C4-2B (cell line): ENCODE data around the gene R3HDM2.

Source experiments
- ZFX ChIP-seq: fragments of 450-650 bp; IDR thresholded peaks from 2 replicates; pipeline ENCODE4 v1.6.1; 2017
- TF ChIP-seq, protein P1 (sequence below): fragments of 450-650 bp; conservative IDR thresholded peaks from 2 replicates; pipeline ENCODE4 v1.5.1; 2017; ENCODE audit warnings: mild to moderate bottlenecking

DNA sequence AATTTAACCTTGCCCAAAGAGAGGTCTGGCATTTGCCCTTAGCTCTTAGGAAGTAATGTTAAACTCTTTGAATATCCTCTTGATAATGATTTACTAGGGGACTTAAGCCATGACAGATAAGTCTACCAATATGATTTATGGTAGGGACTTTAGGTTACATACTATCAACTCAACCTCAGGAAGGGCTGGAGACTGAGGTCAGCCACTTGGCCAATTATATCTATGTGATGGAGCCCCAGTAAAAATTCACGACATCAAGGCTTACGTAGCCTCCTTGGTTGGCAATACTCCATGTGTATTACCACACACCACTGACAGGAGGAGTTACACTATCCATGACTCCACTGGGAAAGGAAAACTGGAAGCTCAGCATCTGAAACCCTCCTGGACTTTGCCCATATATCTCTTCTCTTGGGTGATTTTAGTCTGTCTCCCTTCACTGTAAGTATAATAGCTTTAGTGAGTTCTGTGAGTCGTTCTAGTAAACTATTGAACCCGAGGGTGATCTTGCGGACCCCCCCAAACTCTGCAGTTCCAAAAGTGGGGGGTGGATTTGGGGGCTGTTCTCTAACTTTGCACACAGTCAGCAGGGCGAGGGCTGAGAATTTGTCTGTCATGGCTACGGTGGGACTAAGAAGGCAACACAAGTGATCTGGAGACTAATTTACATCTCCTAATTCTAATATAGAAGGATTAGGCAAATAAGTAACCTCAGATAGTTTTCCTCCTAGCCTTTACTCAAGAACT is 62.3 kb downstream of the R3HDM2 start:
- TF ChIP-seq, protein P1, sequence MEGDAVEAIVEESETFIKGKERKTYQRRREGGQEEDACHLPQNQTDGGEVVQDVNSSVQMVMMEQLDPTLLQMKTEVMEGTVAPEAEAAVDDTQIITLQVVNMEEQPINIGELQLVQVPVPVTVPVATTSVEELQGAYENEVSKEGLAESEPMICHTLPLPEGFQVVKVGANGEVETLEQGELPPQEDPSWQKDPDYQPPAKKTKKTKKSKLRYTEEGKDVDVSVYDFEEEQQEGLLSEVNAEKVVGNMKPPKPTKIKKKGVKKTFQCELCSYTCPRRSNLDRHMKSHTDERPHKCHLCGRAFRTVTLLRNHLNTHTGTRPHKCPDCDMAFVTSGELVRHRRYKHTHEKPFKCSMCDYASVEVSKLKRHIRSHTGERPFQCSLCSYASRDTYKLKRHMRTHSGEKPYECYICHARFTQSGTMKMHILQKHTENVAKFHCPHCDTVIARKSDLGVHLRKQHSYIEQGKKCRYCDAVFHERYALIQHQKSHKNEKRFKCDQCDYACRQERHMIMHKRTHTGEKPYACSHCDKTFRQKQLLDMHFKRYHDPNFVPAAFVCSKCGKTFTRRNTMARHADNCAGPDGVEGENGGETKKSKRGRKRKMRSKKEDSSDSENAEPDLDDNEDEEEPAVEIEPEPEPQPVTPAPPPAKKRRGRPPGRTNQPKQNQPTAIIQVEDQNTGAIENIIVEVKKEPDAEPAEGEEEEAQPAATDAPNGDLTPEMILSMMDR = no peak
- TF ChIP-seq ZFX = no peak
